Heart left ventricle (tissue), 16 donors: ENCODE results near the gene KCNJ5. TPM values are rescaled to one million over a fixed set of nuclear protein-coding genes. Genes with fewer than 3 reads are reported as not detected.

Source experiments
- ATAC-seq, 4 donors: fragments of 200-7000 bp; cut with Tn5 transposase; one replicate each; pipeline ENCODE4 v1.9.1; 2020 to 2022; ENCODE audit warnings: moderate library complexity in 4 of 4, mild to moderate bottlenecking in 3 of 4, moderate number of reproducible peaks in 1 of 4
- DNase-seq, 5 donors: peaks; one replicate each; pipeline ENCODE4 v3.0.0-alpha.2; 2020
- H3K27ac ChIP-seq, 12 donors: fragments of 200-600 bp; sonication (generic) in 4 of 12; one replicate each; pipeline versions ENCODE4 v1.5.0 to v1.8.0; 2016 to 2022; ENCODE audit warnings: mild to moderate bottlenecking in 2 of 12
- H3K27me3 ChIP-seq, 9 donors: fragments of 200-600 bp; sonication (generic) in 2 of 9; one replicate each; pipeline versions ENCODE4 v1.5.1 to v1.8.0; 2016 to 2022; ENCODE audit warnings: mild to moderate bottlenecking in 3 of 9
- H3K36me3 ChIP-seq, 9 donors: fragments of 200-600 bp; sonication (generic) in 2 of 9; one replicate each; pipeline versions ENCODE4 v1.5.0 to v1.8.0; 2018 to 2022; ENCODE audit warnings: mild to moderate bottlenecking in 2 of 9
- H3K4me1 ChIP-seq, 12 donors: fragments of 200-600 bp; sonication (generic) in 4 of 12; one replicate each; pipeline versions ENCODE4 v1.5.0 to v1.8.0; 2016 to 2022; ENCODE audit warnings: mild to moderate bottlenecking in 3 of 12
- H3K4me3 ChIP-seq, 12 donors: fragments of 200-600 bp; sonication (generic) in 4 of 12; one replicate each; pipeline versions ENCODE4 v1.5.0 to v1.8.0; 2017 to 2022; ENCODE audit warnings: mild to moderate bottlenecking in 9 of 12, moderate library complexity in 4 of 12
- H3K9me3 ChIP-seq, 12 donors: fragments of 200-600 bp; sonication (generic) in 4 of 12; one replicate each; pipeline versions ENCODE4 v1.5.0 to v1.8.0; 2016 to 2022; ENCODE audit warnings: mild to moderate bottlenecking in 1 of 12
- CTCF ChIP-seq, 12 donors: fragments of 200-600 bp; sonication (generic) in 4 of 12; IDR thresholded peaks; one replicate each; pipeline versions ENCODE4 v1.5.0 to v1.8.0; 2018 to 2022; ENCODE audit warnings: antibody characterized with exemption in 12 of 12, mild to moderate bottlenecking in 5 of 12
- POLR2A ChIP-seq, 2 donors: fragments of 450-650 bp; IDR thresholded peaks; one replicate each; pipeline ENCODE4 v1.6.1; 2017; ENCODE audit warnings: antibody characterized with exemption in 2 of 2, mild to moderate bottlenecking in 2 of 2, moderate library complexity in 2 of 2
- WGBS, 4 donors: extraction: QIAGEN DNeasy Blood & Tissue Kit in 2 of 4; methylation state at CpG; one replicate each; pipeline versions ENCODE4 v1.1.5 to v1.1.7; 2013 to 2018; 5-methylcytosine and 5-hydroxymethylcytosine counted together
- intact Hi-C, 10 donors: fragments of 100-400 bp; cut with DNase I; formaldehyde crosslinking; loops; one replicate each; pipeline versions ENCODE4 v1.11.1 to v1.14.2; 2022
- polyA plus RNA-seq, 2 donors: library from polyadenylated mRNA; stranded (reverse); fragments of 200-250 nt; gene quantifications; one replicate each; pipeline ENCODE4 v1.2.3, GENCODE V29; 2013
- total RNA-seq, 9 donors: library from RNA; depleted of rRNA in 2 of 9; stranded (reverse); fragments of >200 nt in 2 of 9; fragmentation: NEBNext Ultra II Directional in 3 of 9; extraction: Animal tissue kit (Norgen Biotek cat#: 25700) in 3 of 9; gene quantifications; one replicate each; pipeline versions ENCODE4 v1.1.0 to v1.2.4, GENCODE V29; 2016 to 2023
- donor health status: ischemic (EF 13 %, LVEDD 7.1; RV severe dilation, severe dysfunction).
- donor health status: healthy with polysubstance abuse.
- donor health status: DM: no; HTN: yes; CAD: no.
- donor health status: DM: no; HTN: no; CAD: no.
- donor health status: ischemic (EF 25% LVEDD 6.9; RV normal size, moderate dysfunction).
- donor health status: ischemic (EF 25% LVEDD 5.7; RV mildly dilated, moderate dysfunction).
- donor health status: healthy.
- donor health status: DM: yes; HTN: yes; CAD: no.
- donor health status: ischemic (EF 35%, LVEDD 5.7; RV mildly dilated, moderate dysfunction).
- donor health status: nonischemic (EF 11% LVEDD 7.7; RV severe dilation, severe dysfunction).
- donor health status: DM: yes; HTN: yes; CAD: no.
- donor health status: PGD.
- donor health status: ischemic (EF 29% LVEDD 5.4; RV normal size, mild dysfunction).
- donor health status: nonischemic (EF 23%, LVEDD 6.1; RV moderate dilation, normal function).

The KCNJ5 gene
- total and polyA plus RNA-seq, 11 donors, result 1.4 to 29.4 (median 6.0) TPM

- WGBS, 4 donors, result 89 to 95% (median 92%) methylated on average over 1 of the region's 1 CpG
- Histone ChIP-seq H3K27me3 (no peaks in the 10 kb centered on the region), H3K4me3 (no peak overlapping the region), H3K4me1 (peaks cover 0 to 58% (median 28%) of the 10 kb centered on the region in 12 donors), H3K9me3 (no peaks in the 10 kb centered on the region), H3K27ac (peak overlapping the region in 4 of 12 donors; percentile 0 to 33 (median 30)), H3K36me3 (no peaks in the 10 kb centered on the region)
- intact Hi-C loops, result no loop called here
- ATAC-seq (no peak), DNase-seq (no peak)
- TF ChIP-seq POLR2A (IDR thresholded peaks at IDR 0.05) (no peak), CTCF (IDR thresholded peaks at IDR 0.05) (no peak)
Measured at GRCh38 chr11:128897826-128898225, 6.7 kb downstream of the KCNJ5 start.

- TF ChIP-seq CTCF (IDR thresholded peaks at IDR 0.05), result no peak
- TF ChIP-seq POLR2A (IDR thresholded peaks at IDR 0.05), result no peak
- Histone ChIP-seq H3K4me1 (peaks cover 0 to 54% (median 24%) of the 10 kb centered on the region in 12 donors), H3K27ac (peak overlapping the region in 5 of 12 donors; percentile 0 to 41 (median 28)), H3K27me3 (no peaks in the 10 kb centered on the region), H3K36me3 (no peaks in the 10 kb centered on the region), H3K9me3 (no peaks in the 10 kb centered on the region), H3K4me3 (no peak overlapping the region)
- peak in 2 of 5 donors; percentile 52 to 58 for DNase-seq
- intact Hi-C loops, result no loop called here
- no peak for ATAC-seq
- WGBS, 4 donors, result 80 to 83% (median 81%) methylated on average over 13 of the region's 13 CpGs
Measured at GRCh38 chr11:128898580-128899344, 7.6 kb downstream of the KCNJ5 start.

DNA sequence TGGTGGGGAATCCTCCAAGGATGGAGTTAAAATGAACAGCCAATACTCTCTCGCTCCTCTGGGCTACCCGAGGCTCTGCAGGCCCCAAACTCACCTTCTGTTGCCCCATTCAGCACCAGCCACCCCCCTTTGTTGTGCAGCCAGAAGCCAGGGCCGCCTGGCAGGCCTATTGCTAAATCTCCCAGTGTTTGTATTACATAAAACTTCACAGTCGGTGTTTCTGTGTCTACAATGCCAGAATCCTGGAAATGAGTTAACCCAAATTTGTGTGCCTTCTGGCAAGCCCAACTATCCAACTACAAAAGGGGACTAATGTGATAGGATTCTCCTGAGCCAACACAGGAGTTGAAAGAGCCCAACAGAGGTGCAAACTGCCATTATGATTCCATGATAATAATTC, 9.3 kb downstream of the KCNJ5 start:
- DNase-seq (no peak), ATAC-seq (no peak)
- peaks cover 0 to 48% (median 21%) of the 10 kb centered on the region in 12 donors for H3K4me1 ChIP-seq
- no peaks in the 10 kb centered on the region for H3K9me3 ChIP-seq
- no peaks in the 10 kb centered on the region for H3K27me3 ChIP-seq
- intact Hi-C loops, result no loop called here
- H3K27ac ChIP-seq, result peak overlapping the region in 4 of 12 donors; percentile 5 to 33 (median 12)
- H3K36me3 ChIP-seq, result no peaks in the 10 kb centered on the region
- H3K4me3 ChIP-seq, result no peak overlapping the region
- WGBS, 4 donors, result 52 to 63% (median 54%) methylated on average over 4 of the region's 4 CpGs
- TF ChIP-seq POLR2A (IDR thresholded peaks at IDR 0.05) (no peak), CTCF (IDR thresholded peaks at IDR 0.05) (no peak)

GRCh38 chr11:128901653-128902514, 10.7 kb downstream of the KCNJ5 start:
- no peak for DNase-seq
- ATAC-seq, result no peak
- peaks cover 0 to 59% (median 11%) of the 10 kb centered on the region in 12 donors for H3K4me1 ChIP-seq
- H3K9me3 ChIP-seq, result no peaks in the 10 kb centered on the region
- whole genome bisulfite sequencing, 4 donors, result 70 to 81% (median 73%) methylated on average over 24 to 29 of the region's 29 CpGs
- no peak overlapping the region for H3K4me3 ChIP-seq
- peaks cover 0 to 3% (median 0%) of the 10 kb centered on the region in 9 donors for H3K27me3 ChIP-seq
- TF ChIP-seq CTCF (IDR thresholded peaks at IDR 0.05) (no peak), POLR2A (IDR thresholded peaks at IDR 0.05) (no peak)
- no peaks in the 10 kb centered on the region for H3K36me3 ChIP-seq
- intact Hi-C loops, result no loop called here
- H3K27ac ChIP-seq, result no peak overlapping the region
